GM12891 (cell line): Measurements from ENCODE around the gene SYNPO.

Source experiments
- POLR2A ChIP-seq: IDR thresholded peaks from 2 replicates; pipeline ENCODE4 v1.6.1; 2011; ENCODE audit warnings: low read depth, low read length, control low read depth
- POLR2AphosphoS5 ChIP-seq: IDR thresholded peaks from 2 replicates; pipeline ENCODE4 v1.6.1; 2011; ENCODE audit warnings: low read depth, low read length, control low read depth

GRCh38 chr5:150616506-150616905 is 24.0 kb upstream of the SYNPO start:
- TF ChIP-seq POLR2AphosphoS5 (no peak), POLR2A (no peak)
